ENCODE data around the gene PUDP. TPM values are rescaled to one million over a fixed set of nuclear protein-coding genes. Genes with fewer than 3 reads are reported as not detected.

PUDP gene
- total and polyA plus RNA-seq, 4 donors = 5.3 to 9.4 (median 6.8) TPM

DNA sequence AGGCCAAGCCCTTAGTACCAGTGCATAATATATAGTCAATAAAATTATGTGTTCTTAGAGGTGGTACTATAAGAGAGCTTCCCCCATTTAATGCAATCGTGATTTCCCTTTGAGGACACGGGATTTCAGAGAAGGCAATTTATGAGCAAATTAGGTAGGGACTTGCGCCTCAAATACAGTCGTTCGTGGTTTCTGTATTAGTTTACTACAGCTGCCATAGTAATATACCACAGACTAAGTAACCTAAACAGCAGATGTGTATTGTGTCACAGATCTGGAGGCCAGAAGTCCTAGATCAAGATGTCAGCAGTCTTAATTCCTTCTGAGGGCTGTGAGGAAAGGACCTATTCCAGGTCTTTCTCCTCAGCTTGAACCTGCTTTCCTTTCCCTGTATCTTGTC, 1.5 kb upstream of the PUDP start:
- 85% methylated on average over 5 of the region's 5 CpGs for WGBS
- no peak overlapping the region for H3K27ac ChIP-seq (ENCODE audit: low read depth in 1 of 2, low read length in 2 of 2)
- H3K4me3 ChIP-seq (ENCODE audit: low read depth in 1 of 3, low read length in 3 of 3) = no peak overlapping the region
- H3K36me3 ChIP-seq (ENCODE audit: control insufficient read depth in 4 of 4, insufficient read depth in 3 of 4, low read depth in 1 of 4, low read length in 3 of 4) = no peaks in the 10 kb centered on the region
- H3K4me1 ChIP-seq (ENCODE audit: control insufficient read depth in 4 of 4, insufficient read depth in 4 of 4, low read length in 3 of 4) = peaks cover 0 to 24% (median 17%) of the 10 kb centered on the region in 4 donors
- TF ChIP-seq, protein P1, sequence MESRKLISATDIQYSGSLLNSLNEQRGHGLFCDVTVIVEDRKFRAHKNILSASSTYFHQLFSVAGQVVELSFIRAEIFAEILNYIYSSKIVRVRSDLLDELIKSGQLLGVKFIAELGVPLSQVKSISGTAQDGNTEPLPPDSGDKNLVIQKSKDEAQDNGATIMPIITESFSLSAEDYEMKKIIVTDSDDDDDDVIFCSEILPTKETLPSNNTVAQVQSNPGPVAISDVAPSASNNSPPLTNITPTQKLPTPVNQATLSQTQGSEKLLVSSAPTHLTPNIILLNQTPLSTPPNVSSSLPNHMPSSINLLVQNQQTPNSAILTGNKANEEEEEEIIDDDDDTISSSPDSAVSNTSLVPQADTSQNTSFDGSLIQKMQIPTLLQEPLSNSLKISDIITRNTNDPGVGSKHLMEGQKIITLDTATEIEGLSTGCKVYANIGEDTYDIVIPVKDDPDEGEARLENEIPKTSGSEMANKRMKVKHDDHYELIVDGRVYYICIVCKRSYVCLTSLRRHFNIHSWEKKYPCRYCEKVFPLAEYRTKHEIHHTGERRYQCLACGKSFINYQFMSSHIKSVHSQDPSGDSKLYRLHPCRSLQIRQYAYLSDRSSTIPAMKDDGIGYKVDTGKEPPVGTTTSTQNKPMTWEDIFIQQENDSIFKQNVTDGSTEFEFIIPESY (IDR thresholded peaks at IDR 0.05) = no peak
- TF ChIP-seq TAF1 (conservative IDR thresholded peaks at IDR 0.05) = no peak
- TF ChIP-seq, protein P2, sequence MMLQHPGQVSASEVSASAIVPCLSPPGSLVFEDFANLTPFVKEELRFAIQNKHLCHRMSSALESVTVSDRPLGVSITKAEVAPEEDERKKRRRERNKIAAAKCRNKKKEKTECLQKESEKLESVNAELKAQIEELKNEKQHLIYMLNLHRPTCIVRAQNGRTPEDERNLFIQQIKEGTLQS (IDR thresholded peaks at IDR 0.05) = no peak
- no peak for TF ChIP-seq GABPA (IDR thresholded peaks at IDR 0.05 in 1 of 2, conservative IDR thresholded peaks at IDR 0.05 in 1 of 2)
- no peak for TF ChIP-seq HNF4A (conservative IDR thresholded peaks at IDR 0.05)
- TF ChIP-seq, protein P3, sequence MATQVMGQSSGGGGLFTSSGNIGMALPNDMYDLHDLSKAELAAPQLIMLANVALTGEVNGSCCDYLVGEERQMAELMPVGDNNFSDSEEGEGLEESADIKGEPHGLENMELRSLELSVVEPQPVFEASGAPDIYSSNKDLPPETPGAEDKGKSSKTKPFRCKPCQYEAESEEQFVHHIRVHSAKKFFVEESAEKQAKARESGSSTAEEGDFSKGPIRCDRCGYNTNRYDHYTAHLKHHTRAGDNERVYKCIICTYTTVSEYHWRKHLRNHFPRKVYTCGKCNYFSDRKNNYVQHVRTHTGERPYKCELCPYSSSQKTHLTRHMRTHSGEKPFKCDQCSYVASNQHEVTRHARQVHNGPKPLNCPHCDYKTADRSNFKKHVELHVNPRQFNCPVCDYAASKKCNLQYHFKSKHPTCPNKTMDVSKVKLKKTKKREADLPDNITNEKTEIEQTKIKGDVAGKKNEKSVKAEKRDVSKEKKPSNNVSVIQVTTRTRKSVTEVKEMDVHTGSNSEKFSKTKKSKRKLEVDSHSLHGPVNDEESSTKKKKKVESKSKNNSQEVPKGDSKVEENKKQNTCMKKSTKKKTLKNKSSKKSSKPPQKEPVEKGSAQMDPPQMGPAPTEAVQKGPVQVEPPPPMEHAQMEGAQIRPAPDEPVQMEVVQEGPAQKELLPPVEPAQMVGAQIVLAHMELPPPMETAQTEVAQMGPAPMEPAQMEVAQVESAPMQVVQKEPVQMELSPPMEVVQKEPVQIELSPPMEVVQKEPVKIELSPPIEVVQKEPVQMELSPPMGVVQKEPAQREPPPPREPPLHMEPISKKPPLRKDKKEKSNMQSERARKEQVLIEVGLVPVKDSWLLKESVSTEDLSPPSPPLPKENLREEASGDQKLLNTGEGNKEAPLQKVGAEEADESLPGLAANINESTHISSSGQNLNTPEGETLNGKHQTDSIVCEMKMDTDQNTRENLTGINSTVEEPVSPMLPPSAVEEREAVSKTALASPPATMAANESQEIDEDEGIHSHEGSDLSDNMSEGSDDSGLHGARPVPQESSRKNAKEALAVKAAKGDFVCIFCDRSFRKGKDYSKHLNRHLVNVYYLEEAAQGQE (IDR thresholded peaks at IDR 0.05) = no peak
- TF ChIP-seq RAD21 (IDR thresholded peaks at IDR 0.05) = no peak
- no peak for TF ChIP-seq JUND (IDR thresholded peaks at IDR 0.05)
- TF ChIP-seq, protein P4, sequence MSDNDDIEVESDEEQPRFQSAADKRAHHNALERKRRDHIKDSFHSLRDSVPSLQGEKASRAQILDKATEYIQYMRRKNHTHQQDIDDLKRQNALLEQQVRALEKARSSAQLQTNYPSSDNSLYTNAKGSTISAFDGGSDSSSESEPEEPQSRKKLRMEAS (IDR thresholded peaks at IDR 0.05) = no peak
- TF ChIP-seq, protein P5, sequence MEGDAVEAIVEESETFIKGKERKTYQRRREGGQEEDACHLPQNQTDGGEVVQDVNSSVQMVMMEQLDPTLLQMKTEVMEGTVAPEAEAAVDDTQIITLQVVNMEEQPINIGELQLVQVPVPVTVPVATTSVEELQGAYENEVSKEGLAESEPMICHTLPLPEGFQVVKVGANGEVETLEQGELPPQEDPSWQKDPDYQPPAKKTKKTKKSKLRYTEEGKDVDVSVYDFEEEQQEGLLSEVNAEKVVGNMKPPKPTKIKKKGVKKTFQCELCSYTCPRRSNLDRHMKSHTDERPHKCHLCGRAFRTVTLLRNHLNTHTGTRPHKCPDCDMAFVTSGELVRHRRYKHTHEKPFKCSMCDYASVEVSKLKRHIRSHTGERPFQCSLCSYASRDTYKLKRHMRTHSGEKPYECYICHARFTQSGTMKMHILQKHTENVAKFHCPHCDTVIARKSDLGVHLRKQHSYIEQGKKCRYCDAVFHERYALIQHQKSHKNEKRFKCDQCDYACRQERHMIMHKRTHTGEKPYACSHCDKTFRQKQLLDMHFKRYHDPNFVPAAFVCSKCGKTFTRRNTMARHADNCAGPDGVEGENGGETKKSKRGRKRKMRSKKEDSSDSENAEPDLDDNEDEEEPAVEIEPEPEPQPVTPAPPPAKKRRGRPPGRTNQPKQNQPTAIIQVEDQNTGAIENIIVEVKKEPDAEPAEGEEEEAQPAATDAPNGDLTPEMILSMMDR (IDR thresholded peaks at IDR 0.05; ENCODE audit: low read depth, low read length, missing input control) = no peak
- TF ChIP-seq FOXA2 (IDR thresholded peaks at IDR 0.05) = no peak
- no peak for TF ChIP-seq RXRA (IDR thresholded peaks at IDR 0.05)
- TF ChIP-seq NR2F2 (IDR thresholded peaks at IDR 0.05) = no peak
- no peak for TF ChIP-seq YY1 (IDR thresholded peaks at IDR 0.05)
- TF ChIP-seq FOXA1 (IDR thresholded peaks at IDR 0.05) = no peak
- TF ChIP-seq HNF4G (IDR thresholded peaks at IDR 0.05) = no peak
- no peaks in the 10 kb centered on the region for H3K27me3 ChIP-seq (ENCODE audit: control insufficient read depth in 4 of 4, insufficient read depth in 4 of 4, low read length in 3 of 4)
- H3K9me3 ChIP-seq (ENCODE audit: control insufficient read depth in 4 of 4, low read length in 3 of 4) = no peaks in the 10 kb centered on the region
- no peak for DNase-seq (ENCODE audit: low spot score)
- no peak overlapping the region for H3K9ac ChIP-seq (ENCODE audit: low read depth in 1 of 2, low read length in 2 of 2)

Data from liver (tissue), 9 donors.